Cerebellar nuclear complex (tissue), 1 donor: Measurements from ENCODE around the gene PRPF8.
A peak's percentile ranks its signal among the peaks of the same experiment; 100 is the strongest.
"Not testable (repeated sequence)": the region's sequence is repeated elsewhere in the genome, so short reads cannot be mapped to it uniquely, and the experiment has no call there.

Experiments
- DNase-seq, 2 experiments: peaks; one replicate each; lab custom pipeline; 2025; lab: John Stamatoyannopoulos, UW

The PRPF8 gene

DNA sequence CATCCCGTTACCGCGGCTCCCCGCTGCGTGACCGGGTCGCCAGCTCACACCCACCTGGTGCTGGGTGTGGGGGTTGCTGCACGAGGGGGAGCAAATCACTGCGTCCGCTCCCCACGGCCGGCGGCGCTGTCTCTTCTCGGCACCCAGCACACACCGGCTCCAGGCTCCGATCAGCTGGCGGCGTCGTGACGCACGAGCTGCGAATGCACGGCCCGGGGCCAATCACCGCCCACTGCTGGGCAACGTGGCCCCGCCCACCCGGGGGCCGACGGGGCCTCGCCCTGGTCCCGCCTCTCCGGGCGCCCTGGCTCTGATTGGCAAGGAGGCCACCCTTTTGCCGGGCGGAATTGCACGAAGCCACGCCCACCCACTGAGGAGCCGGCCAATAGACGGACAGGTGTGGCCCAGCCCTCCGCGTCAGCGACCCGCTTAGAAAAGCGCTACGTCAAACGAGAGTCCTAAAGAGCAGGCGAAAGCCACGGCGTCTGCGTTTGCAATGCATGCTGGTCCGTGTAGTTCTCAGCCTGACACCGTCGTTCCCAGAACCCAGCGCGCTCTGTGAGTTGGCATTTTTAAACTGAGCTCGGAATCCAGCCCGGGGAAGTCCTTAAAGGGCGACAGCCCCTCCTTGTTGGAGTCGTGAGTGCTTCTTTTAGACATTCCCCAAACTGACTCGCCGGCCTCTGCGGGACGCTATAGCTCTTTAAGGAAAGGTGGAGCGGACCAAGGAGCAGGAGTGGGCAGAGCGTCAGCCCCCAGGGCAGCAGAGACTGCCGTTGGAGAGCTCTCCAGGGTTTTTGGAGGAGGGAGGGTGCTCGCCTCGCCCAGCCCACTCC lies 31.6 kb upstream of the PRPF8 start:
- DNase-seq: peak; percentile 97 to 99

DNA sequence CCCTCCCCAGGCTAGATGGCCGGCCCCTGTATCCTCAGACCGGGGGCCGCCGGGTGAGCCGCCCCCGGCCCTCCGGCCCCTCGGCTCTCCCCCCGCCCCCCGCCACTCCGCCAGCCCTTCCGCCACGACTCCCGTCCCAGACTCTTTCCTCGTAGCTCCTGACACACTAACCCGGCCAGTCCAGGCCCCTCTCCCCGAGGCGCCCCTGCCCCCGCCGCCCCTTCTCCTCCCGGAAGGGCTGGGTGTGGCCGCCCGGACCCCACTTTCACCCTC lies 31.1 kb upstream of the PRPF8 start:
- DNase-seq: no peak

DNA sequence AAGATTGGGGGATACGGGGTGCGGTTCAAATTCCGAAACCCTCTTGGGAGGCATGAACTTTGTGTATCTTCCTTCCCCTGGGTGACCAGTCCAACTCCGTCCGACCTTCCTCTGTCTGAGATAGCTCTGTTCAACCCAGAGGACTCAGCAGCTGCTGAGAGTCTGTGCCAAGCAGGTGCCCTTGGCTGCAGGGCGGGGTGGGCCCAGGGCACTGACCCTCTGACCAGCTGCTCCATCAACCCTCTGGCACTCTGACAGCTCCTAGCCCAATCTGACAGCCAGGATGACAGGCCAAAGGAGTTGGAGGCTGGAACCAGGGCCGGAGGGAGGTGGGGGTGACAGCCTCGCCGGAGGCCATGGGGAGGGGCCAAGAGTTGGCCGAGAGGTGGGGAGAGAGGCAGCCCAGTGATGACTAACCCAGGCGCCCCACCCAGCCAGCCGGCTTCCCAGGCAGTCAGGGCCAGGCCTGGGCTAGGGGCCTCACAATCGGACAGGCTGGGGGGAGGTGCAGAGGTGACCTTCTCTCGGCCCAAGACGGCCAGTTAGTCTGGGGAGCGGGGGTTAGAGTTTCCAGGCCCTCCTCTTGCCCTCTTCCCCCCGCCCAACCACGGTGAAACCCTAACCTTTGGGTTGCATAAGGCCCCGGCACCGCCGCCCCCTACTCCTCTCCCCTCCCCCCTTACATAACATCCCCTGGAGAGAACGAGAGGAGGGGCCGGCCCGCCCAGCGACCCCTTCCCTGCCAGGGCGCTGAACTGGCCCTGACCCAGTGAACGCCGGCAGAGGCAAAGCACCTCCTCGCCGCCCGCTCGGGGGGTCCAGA lies 30.5 kb upstream of the PRPF8 start:
- DNase-seq: no peak

DNA sequence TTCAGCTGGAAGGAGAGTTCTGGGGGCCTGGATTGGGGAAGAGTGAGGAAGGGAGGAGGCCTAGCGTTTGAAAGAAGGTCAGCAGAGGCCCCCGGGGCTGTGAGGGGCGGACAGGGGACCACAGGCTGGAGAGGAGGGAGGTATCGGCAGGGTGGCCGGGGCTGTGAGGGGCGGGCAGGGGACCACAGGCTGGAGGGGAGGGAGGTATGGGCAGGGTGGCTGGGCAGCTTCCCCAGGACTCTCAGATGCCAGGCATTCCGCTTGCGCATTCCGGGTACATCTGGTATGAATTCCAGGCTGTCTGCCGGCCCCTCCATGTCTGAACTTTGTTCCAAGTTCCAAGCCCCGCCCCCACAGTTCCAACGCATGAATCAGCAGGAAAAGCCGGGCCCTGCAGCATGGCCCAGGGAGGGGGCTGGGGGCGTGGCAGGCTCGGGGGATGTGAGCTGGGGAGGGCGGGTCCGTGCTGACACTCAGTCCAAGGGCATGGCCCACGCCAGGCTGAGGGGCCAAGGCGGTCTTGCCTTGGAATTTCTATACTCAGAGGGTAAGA lies 29.8 kb upstream of the PRPF8 start:
- no peak for DNase-seq

DNA sequence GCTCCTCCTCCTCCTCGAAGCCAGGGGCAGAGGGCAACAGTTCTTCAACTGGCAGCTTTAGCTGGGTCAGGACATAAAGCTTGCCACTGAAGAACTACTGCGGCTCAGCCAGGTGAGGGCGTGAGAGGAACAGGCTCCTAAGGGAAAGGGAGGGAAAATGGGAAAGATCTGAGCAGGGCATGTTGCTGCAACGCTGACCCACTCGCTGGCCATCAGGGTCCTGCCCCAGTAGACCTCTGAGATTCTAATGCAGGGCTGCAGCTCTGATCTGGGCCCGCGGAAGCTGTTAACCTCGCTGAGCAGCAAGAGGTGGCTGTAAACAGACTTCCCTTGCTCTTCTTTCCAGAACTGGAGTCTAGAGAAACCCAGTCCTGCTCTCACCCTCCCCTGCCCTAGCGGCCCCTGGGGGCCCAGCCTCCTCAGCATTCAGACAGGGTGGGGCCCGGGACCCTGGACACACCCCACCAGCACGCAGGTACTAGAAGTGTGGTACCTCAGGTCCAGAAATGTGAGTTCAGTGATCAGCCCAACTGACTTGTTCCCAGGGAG lies 29.3 kb upstream of the PRPF8 start:
- no peak for DNase-seq

DNA sequence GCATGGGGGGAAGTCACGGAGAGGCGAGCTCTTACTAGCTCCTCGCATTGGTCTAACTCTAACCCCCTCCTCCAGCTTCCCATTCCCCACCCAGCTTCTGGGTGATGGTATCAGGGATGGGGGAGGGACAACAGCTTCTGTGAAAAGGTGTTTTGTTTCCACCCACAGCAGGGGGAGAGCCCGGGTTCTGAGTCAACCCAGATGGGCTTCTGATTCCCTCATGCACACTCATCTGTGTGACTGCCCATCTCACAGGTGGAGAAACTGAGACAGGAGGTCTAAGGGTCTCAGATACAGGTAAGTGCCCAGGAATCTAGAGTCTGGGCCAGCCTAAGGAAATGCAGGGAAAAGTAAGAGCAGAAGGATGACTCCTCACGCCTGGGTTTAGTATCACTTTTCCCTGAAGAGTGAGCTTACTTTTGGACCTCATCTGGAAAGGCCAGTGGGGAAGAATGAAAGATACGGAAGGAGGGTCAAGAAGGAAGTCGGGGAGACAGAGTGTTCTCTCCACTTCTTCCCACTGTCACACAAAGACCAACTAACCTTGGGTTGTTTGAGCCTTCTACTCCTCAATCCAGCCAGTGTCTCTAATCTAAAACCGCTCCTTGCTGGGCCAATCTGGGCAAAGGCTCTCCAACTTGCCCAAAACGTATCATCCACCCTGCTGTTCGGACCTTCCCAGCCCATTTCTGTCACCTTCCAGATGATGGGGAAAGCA lies 28.7 kb upstream of the PRPF8 start:
- no peak for DNase-seq

DNA sequence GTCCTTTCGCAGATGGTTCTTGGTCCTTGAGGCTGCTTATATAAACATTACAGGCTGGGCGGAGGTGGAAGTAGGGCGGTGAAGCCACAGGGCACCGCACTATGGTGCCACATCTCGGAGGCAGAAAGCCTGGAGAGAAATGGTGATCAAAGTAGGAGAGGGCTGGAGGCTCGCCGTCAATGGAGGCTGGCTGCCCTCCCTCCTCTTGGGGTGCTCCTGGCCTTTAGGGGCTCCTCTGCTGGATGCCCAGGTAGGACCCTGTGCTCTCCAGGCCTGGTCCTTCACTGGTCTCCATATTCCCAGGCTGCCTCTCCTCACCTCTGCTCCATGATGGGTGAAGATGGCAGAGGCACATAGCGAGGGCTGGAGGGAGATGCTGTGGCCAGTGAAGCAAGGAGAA lies 27.6 kb upstream of the PRPF8 start:
- DNase-seq: no peak

DNA sequence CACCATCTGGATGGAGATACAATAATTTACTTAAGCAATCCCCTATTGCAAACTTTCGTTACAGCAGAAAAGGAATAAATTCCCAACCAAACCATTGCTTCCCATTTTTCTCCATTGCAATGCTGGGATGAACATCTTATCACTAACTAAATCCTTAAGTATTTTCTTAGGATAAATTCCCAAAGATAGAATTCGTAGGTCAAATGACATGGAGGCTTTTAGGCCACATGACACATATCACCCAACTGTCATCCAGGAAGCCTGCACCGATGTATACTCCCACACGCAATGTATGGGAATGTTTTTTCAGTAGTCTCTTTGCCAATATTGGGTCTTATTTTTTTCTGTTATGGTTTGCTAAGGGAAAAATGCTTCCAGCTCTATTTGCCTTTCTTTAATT lies 27.1 kb upstream of the PRPF8 start:
- DNase-seq: no peak

DNA sequence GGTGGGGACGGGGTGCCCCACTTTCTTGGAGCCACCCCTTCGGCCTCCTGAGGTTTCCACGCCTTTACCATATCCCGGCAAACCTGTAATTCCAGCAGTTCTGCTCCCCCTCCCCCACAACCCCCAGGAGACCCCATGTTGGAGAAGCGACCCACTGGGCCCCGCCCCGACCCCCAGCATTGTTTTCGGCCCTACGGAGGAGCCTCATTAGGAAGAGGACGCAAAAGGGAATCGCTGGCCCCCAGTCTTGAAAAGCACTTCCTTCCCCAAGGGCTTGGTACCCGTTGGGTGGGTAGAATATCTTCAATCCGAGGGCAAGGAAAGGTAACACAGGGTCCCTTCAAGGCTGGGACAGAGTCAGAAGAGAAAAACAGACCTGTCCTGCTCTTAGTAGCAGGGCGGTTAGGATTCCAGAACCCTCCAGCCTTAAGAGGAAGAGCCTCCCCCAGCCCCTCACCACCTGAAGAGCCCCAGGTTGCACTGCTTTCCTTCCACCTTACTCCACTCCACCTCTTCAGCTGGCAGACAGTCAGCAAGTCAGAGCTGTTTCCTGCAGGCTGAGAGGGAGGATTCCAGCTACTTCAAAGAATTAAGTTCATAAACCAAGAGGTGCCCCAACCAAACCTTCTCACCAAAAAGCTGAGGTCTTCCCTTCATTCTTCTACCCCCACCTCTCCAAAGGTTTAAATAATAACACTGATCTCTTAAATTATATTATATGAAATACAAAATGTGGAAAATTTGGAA lies 26.3 kb upstream of the PRPF8 start:
- DNase-seq: no peak

DNA sequence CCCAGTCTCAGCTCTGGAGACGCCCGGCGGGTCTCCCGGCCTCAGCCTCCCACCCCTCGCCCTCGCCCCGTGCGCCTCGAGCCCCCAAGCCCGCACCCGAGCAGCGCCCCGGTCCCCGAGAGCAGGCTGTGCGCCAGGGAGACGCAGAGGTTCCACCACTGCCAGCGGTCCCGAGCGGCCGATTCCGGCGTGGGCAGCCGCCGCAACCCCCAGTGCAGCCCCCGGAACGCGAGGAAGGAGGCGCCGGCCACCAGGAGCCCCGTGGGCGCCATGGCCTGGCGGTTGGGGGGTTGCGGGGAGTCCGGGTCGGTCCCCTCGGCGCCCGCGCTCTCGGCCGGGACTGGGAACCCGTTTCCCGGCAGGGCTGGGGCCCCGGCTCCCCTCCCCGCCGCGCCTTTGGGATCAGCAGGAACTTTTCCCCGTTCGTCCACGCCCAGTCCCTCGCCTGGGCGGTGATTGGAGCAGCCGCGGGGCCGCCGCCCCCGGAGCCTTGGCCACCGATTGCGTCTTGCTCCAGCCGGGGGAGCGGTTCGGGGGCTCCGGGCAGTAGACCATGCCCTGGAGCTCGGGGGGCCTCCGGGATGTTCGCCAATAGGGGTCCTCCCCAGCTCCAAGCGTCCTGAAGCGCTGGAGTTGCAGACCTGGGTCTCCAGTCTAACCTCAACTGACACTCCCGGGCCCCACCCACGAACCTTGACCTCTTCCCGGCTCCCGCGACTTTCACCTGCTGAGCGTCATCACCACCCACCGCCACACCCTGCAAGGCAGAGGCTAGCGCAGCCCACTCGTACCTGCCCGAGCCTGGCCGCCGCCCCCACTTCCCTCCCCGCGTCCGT lies 25.5 kb upstream of the PRPF8 start, which contains the start of gene TLCD2:
Gene TLCD2, minus strand, starts transcription at position 407 of the 836 bp plus-strand sequence. Its CDS starts 135 bp downstream, at position 272.
- DNase-seq: no peak

DNA sequence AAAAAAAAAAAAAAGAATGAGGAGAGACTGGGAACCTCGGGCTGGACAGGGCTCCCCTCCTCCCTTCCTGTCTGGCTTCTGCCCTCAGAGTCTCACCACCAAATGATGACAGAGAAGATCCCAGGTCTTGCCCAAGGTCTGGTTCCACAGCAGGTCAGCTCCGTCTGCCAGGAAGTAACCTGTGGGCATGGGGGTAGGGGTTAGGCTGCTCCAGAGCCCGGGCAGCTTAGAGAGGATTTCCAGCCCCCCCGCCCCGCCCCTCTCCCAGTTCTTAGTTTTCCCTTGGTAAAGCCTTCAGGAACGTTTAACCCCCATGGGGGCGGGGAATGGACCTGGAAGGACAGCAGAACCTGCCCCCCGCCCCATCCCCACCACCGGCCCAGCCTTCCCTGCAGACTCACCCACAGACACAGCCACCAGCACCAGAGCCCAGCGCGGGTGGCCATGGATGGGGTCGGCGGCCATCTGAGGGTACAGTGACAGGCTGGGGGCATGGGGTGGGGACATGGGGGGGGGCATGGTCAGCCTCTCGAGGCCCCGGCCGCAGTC lies 24.8 kb upstream of the PRPF8 start:
- no peak for DNase-seq

DNA sequence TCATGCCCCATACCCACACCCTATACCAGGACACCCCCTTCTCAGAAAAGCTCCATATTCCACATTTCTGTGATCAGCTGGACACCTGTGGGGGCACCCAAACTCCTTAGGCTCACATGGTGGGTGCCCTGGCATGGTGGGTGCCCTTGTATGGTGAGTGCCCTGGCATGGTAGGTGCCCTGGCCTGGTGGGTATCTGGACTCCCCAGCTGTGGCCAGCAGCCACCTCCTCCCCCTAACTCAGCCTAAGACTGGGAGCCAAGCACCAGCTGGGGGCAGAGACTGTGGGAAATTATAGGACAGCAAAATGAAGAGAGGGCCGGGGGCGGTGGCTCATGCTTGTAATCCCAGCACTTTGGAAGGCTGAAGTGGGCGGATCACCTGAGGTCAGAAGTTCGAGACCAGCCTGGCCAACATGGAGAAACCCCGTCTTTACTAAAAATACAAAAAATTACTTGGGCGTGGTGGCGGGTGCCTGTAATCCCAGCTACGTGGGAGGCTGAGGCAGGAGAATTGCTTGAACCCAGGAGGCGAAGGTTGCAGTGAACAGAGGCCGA lies 24.2 kb upstream of the PRPF8 start:
- DNase-seq: not testable (repeated sequence)

DNA sequence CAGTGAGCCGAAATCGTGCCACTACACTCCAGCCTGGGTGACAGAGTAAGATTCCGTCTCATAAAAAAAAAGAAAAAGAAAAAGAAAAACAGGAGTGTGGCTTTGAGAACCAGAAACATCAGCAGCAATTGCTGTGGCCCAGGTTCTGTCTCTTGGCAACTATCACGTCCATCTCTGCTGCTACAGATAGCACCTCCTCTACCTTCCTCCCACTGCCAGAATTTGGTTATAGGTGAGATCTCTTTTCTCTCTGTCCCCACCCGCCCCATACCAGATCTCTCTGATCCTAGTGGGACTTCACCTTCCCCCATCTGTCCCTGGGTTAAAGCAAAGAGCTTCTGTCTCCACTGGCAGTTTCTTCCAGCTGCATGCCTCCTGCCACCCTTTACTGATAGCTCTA lies 22.4 kb upstream of the PRPF8 start:
- no peak for DNase-seq

DNA sequence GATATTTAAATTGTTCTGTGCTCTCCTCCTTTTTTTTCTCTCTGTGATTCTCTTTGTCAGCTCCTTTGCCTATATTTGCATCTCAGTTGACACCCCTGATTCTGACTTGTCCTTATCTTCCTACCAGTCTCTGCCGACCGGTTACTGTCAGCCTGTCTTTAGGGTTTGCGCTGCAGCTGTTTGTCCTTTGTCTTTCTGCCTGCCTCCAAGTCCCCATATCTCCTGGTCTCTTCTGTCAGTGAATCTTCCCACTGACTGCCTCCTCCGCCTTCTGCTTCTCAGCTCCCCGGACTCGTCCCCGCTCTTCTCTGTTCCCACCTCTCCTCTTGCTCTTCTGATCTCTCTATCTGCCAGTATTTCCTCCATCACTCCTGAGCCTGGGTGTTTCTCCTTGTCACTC lies 20.3 kb upstream of the PRPF8 start:
- no peak for DNase-seq

DNA sequence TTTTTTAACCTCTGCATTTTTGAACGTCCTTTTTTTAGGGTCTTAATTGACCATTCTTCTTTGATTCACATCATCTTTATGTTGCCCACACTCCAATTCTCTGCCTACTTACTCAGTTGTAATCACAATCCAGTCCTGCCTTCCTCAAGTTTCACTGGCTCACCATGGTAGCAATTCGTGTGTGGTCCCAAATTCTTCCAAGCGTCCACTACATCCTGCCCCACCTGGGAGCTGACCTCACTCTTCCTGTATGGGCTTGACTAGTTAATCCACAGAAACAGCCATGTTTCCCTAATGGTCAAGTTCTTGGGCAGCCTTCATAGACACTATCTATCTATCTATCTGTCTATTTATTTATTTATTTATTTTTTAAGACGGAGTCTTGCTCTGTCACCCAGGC lies 18.4 kb upstream of the PRPF8 start:
- no peak for DNase-seq

DNA sequence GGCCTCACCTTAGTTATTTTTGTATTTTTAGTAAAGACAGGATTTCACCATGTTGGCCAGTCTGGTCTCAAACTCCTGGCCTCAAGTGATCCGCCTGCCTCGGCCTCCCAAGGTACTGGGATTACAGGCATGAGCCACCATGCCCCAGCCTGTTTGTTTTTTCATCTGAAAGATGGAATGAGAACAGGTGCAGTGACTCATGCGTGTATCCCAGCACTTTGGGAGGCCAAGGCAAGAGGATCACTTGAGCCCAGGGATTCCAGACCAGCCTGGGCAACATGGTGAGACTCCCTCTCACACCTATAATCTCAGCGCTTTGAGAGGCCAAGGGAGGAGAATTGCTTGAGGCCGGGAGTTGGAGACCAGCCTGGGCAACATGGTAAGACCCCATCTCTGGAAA lies 15.2 kb upstream of the PRPF8 start:
- DNase-seq: not testable (repeated sequence)

DNA sequence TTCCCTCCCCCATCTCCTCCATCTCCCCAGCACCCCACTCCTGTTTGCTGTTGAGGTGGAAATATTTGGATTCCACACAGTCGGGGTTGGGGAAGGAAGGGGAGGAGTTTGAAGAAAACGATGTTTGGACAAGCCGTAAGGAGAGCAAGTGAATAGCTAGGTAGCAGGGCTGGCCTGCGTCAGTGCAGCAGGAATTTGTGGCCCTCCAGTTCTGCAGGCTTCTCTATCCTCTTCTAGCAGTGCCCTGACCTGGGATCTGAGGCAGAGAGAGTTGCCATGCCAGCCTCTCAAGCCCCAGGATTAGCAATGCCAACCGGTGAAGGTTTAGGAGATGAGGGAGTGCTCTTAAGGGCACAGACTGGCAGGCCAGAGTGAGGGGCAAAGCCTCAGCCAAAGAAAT lies 13.0 kb upstream of the PRPF8 start:
- no peak for DNase-seq

DNA sequence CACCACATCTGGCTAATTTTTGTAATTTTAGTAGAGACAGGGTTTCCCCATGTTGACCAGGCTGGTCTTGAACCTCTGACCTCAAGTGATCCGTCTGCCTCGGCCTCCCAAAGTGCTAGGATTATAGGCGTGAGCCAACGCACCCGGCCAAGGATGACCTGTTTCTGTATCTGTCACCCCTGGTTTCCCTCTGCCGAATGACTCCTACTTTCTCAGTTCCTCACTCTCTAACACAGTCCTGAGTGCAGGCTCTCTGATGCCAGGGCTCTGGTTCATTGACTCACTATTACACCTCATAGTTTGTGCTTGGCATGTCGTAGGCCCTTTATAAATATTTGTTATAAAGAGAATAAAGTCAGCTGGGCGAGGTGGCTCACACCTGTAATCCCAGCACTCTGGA lies 10.7 kb upstream of the PRPF8 start:
- DNase-seq: no peak

DNA sequence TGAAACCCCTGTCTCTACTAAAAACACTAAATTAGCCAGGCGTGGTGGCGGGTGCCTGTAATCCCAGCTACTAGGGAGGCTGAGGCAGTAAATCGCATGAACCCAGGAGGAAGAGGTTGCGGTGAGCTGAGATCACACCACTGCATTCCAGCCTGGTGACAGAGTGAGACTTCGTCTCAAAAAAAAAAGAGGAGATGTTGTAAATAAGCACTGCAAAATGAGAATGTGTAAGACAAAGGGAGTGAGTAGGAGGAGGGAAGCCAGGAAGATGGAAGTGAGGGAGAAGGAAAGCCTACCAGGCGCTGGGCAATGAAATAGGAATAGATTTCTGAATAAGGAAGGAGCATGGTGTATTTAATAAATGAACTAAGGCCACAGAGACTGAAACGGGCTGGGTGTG lies 8.7 kb upstream of the PRPF8 start:
- no peak for DNase-seq
